ENCODE measurements around the gene TJAP1.
"Not testable (repeated sequence)": the region's sequence is repeated elsewhere in the genome, so short reads cannot be mapped to it uniquely, and the experiment has no call there.

Gene TJAP1

DNA sequence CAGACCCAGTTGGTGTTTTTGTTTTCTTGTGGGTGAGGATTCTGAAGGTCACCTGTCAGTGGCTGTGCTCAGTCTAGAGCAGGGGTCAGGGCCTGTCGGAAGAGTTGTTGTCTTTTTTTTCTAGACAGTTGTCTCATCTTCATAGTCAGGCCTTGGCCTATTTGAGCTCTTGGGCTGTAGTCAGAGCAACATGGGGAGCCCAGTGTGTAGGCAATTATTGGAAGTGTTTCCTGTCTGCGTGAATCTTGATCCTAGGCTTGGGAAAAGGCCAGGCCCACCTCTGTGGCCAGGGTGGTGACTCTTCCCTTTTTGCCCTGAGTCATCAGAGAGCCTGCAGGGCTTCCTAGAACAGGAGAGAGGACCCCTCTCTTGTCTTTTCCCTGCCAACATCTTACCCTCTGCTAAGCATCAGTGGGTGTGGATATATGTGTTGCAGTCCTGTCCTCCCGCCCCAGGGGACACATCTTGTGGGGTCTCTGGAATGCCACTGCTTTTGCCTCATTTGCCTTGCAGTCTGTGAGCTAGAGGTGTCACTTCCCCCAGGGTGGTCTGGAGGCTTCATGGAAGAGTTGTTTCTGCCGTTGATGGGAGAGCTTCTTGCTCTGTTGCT is 11.4 kb downstream of the TJAP1 start:
- FAIRE-seq = no peak

DNA sequence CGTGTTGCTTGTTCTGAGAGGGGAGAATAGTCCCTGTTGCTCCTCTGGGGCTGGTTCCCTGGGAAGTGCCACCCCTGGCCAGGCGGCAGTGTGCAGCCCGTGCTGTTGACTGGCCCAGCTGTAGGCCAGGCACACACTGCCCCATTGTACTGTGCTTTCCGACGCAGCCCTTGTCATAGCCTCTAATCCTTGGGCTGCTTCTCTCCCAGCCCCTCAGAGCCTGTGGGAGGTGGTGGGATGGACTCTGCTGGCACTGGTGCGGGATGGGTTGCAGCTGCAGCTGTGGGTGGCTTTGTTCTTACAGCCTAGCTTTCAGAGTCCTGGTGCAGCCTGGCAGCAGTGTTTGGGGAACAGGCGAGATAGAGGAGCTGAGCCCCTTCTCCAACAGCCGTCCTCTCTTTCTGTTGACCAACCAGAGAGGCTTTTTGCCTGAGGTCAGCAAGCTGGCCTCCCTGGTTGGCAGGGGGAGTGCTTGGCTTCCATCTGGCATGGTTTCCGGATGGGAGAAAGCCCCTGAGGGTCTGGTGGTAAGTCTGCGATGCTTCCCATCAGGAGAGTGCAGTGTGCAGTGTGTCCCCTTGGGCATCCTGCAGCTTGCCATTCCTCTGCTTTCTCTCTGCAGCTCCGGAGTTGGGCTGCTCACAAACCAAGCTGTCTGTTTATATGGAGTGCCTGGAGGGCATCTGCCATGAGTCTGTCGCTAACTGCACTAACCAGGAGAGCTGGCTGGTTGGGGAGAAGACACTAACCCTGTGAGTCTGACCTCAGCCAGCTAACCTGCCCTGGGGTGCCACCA is 12.1 kb downstream of the TJAP1 start:
- FAIRE-seq = no peak

DNA sequence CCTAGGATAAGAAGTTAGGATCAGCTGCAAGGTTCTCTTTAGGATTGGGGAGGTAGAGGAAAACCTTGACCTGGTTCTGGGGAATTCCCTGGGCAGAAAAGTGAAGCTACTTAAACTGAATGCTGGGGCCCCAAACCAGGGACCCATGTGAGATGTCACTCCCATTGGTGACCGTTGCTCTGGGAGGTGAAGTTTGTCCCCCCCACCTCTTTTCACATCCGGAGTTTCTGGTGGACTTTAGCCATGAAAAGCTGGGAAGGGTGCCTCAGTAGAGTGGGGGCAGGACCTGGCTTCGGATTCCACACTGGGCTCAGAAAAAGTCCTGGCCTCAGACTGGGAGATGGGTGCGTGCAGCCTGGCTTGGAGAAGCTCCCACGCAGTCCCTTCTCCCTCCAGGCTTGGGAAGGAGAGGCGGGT is 13.2 kb downstream of the TJAP1 start:
- no peak for FAIRE-seq

DNA sequence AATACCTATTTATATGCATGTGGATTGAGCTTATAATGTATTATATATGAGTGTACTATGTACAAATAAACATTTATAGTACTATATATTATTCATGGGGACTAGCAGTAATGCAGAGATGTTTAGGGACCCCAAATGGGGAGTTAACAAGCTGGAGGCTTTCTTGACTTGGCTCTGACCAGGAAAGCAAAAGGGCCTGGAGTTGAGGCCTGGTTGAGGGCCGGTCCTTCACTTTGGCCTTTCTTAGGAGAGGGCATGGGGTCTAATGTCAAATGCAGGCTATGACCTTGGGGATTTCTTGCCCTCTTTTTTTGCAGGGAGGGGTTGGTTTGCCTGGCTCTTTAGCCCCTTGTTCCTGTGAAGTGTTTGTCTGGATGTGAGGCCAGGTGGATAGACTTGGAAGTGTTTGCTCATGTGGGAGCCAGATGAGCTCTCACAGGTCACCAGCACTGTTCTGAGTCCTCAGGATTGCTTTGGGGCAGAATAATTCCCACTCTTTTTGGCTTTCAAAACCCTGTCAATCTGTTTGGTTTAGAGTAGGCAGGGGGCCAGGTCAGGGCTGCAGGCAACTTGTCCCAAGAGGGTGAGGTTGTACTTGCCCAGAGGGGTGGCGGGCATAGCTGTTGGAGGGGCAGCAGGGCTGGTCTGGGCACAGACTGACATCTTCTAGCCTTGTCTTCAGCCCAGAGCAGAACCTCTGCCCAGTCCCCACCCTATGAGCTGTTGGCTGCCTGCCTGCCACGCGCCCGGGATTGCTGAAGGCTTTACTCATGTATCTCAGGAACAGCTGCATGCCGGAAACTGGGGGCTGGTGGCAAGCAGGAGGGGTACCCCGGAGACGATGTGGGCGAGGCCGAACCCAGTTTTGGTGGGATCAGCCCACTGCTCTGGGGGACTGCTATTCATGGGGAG is 14.6 kb downstream of the TJAP1 start:
- no peak for FAIRE-seq

DNA sequence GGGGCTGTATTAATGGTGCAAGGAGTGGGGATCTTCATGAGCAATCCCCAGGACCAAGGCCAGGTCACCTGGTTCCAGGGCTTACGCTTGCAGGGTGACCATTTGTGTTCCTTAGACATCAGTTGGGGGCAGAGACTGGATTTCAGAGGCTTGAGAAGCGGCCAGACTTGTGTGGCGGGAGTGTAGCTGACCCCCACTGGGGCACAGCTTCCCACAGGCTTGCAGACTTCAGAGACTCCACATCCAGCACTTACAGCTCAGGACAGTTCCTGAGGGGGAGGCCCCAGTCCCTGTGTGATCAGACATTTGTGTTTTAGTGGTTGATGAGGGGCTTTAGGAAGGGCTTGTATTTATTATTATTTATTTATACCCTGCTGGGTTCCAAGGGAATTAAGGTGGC is 15.3 kb downstream of the TJAP1 start:
- no peak for FAIRE-seq

DNA sequence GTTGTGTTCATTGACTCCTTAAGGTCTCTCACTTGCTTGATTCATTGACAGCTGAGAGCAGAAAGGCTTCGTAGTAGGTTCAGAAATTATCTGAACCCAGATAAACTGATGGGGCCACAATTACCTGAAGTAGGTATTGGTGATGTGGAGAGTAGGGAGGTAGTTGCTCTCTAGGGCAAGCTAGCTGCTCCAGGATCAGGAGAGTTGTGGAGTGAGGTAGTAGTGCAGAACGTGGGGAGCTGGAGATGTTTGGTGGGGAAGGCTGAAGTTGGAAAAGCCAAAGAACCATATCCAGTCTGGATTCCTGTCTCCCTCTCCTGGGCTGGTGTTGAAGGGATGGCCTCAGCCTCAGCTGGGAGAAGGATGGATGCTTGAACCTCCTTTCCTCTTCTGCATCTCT is 15.9 kb downstream of the TJAP1 start:
- no peak for FAIRE-seq

DNA sequence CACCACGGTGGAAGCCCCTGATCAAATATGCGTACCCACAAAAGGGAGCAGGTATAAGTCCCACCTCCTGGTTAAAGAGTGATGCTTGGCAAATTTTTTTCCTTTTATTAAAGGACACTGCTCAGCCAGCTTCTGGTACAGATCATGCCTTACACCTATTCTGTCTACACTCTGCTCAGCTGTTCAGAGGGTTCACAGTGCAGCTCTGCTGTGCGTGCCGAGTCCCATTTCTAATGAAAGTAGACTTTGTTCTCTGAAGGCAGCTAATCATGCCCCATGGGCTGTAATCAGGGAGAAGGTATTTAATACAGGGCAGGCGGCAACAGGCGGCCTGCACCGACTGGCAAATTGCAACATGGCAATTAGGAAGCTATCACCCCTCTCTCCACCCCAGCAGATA is 16.5 kb downstream of the TJAP1 start:
- FAIRE-seq = no peak

DNA sequence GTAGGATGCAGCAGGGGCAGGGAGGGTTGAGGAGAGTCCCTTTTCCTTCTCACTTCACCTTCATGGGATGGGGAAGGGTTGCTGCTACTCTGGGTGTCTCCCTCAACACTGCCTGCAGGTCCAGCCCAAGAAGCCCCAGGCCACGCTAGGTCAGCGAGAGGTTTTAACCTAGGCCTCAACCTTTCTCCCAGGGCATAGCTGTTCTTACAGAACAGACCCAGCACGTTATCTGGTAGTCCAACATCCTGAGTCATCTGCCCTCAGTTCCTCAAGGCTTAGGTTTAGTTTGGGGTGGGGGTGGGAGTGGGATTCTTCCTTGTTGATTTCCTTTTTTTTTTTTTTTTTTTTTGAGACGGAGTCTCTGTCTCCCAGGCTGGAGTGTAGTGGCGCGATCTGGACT is 17.0 kb downstream of the TJAP1 start:
- no peak for FAIRE-seq

DNA sequence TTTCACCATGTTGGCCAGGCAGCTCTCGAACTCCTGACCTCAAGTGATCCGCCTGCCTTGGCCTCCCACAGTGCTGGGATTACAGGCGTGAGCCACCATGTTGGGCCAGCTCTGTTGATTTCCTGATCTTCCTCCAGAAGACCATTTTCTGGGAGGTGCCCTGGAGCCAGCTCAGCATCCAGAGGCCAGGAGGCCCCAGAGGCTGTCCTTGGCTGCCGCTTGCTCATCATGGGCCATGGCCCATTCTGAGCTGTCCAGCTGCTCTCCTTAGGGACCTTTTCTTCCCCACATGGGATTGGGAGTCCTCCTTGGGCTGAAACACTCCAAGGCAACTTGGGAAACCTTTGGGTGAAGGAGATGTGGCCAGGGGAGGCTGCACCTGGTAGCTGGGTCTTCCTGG is 17.4 kb downstream of the TJAP1 start:
- no peak for FAIRE-seq

DNA sequence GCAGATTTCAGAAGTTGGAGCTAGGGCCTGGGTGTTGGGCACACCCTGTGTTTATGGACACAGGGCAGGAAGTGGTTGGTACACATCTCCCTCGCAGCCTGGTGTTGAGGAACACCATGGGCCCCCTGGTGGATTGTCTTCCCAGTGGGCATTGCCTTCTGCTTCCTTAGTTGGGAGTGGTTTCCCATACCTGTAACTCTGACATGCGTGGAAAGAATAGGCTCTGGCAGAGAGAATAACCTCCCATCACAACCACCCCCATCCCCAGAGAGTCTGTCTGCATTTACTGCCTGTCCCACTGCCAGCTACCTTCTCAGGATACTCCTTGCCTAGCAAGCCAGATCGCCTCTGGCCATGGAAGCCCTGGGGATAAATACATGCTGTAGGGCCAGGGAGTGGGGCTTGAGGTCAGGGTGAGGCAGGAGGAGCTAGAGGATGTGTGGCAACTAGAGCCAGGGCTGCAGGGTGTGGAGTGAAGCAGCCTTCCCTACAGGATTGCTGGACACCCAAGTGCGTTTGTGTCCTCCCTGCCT is 18.1 kb downstream of the TJAP1 start:
- FAIRE-seq = no peak

DNA sequence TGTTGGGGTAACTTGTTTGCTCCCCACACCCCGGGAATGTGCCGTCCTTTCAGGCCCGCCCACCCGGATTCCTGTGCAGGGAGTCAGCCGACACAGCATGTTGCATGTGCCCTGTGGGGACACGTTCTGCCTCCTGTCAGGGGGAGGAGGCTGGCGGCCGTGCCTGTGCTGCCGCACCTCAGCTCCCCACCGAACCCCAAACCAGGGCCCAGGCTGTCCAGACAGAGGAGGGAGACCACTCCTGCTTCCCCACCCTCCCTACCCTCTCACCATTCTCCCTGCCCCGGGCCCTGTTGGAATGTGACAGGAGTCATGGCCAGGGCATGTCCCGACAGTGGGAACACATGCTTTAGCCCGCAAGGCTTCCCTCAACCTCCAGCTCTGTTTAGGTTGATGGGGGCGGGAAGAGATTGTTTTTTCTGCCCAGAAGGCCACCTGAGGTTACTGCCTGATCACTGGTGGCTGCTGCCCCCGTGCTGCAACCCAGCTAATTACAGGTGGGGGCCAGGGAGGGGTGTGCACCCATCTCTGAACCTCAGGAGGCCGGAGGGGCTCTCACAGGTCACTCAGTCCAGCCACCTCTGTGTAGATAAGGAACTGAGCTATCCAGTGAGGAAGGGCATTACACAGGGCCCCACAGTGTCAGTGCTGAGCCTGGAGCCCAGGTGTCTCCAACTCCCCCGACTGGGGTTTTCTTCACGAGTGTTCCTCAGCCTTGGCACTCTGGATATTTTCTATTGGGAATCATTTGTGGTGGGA is 19.2 kb downstream of the TJAP1 start:
- no peak for FAIRE-seq

DNA sequence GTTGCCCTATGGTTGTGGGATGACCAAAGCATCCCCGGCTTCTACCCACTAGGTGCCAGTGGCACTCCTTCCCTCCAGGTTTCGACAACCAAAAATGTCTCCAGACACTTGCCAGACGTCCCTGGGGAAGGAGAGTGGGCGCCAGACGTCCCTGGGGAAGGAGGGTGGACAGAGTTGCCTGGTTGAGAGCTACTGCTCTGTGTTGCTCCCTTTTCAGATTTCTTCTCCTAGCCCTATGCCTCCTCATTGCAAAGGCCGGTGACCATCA is 19.7 kb downstream of the TJAP1 start:
- FAIRE-seq = no peak

DNA sequence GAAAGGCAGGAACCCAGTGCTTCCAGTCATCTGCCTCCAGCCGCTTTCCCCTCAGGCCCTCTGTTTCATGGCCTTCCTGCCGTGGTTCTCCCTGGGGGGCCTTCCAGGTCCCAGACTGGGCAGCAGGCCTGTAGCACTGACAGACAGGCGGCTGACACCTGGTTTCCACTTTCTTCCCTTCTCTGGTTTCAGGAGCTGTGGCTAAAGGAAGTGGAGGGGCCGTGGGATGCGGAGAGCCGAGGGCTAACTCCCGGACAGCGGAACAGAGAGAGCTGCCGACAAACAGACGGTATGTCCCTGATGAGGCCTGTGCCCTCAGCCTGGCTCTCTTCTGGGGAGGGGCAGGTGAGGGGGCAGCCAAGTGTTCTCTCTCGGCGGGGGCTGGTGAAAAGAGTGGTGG is 20.3 kb downstream of the TJAP1 start:
- no peak for FAIRE-seq

DNA sequence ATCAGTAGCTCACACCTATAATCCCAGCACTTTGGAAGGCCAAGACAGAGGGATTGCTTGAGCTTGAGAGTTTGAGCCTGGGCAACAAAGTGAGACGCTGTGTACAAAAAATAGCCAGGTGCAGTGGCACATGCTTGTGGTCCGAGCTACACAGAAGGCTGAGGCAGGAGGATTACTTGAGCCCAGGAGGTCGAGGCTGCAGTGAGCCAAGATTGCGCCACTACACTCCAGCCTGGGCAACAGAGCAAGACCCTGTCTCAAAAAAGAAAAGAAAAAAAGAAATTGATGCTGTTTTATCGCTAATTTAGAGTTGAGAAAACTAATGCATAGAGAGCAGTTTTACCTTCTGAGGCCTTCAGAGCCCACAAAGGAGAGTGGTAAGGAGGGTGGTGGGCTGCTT is 20.9 kb downstream of the TJAP1 start:
- FAIRE-seq = not testable (repeated sequence)

DNA sequence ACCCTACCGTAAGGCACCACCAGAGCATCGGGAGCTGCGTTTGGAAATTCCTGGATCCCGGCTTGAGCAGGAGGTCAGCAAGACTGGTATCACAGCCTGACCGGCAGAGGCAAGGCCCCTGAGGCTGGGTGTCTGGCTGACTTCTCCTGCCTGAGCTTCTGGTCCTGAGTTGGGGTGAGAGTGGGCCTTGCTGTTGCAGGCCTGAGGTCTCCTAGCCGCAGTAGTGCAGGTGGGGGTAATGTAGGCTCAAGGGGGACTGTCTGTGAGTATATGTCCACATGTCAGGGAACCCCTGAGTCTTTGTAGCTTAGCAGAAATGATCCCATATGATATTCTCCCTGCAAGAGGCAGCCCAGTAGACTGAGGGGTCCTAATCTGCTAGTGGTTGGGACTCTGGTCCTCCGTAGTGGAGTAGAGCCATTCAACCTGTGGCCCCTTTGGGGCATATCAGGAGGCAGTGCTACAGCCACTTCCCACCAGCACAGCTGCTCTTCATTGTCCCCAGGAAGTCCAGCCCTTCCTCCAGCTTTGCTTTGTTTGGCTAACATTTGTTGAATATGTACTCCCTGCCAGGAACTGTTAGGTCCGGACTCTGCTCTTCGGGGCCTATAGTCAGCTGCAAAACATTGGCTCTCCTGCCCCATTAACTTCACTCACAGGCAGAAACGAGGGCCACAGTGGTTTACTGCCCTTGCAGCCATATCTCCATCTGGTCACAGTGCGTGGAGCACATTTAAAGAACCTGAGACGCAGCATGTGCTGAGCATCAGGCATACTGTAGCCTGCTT is 21.9 kb downstream of the TJAP1 start:
- FAIRE-seq = no peak

DNA sequence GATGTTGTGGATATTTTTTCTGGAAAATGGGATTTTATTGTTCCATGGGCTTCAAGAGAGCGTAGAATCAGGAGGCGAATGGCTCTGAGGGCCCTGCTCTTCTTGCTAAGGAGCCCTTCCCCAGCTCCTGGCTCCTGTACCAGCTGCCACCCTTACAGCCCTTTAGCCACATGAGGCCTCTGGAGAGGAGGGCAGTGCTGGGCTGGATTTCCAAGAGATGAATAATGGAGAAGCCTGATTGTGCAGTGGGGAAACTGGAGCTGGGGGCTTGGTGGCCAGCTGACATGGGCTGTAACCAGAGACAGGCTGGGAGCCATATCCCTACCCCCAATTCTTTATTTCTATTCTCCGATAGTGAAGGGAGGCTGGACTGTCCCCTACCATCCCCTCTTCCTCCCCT is 23.6 kb downstream of the TJAP1 start:
- no peak for FAIRE-seq

DNA sequence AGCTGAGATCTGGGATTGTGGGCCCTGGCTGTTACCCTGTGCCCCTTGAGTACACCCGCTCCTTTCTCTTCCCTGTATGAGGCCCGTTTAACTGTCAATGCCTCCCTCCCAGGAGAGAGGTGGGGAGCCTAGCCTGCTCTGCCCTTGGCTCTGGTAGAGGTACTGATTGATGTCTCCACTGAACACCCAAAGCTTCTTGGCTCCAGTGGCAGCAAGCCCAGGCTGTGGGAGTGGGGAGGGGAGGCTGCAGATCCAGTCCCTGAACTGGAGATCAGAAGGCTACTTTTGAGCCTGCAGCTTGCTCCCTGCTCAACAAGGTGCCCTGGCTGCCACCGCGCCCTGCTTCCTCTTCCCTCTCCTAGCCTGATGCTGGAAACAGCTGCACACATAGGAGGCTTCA is 25.3 kb downstream of the TJAP1 start:
- FAIRE-seq = no peak

DNA sequence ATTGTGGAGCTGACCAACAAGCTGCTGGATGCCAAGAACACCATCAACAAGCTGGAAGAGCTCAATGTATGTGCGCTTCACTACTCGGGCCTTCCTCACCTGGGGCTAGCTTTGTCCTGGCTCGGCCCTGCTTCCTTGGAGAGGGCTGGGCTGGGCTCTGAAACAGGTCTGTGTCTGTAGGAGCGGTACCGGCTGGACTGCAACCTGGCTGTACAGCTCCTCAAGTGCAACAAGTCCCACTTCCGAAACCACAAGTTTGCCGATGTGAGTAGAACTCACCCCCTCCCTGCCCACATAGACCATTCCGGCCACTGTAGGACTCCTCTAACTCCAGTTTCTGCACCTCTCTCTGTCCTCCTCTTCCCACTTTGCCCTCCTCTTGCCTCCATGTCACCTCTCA is 26.1 kb downstream of the TJAP1 start:
- FAIRE-seq = no peak

DNA sequence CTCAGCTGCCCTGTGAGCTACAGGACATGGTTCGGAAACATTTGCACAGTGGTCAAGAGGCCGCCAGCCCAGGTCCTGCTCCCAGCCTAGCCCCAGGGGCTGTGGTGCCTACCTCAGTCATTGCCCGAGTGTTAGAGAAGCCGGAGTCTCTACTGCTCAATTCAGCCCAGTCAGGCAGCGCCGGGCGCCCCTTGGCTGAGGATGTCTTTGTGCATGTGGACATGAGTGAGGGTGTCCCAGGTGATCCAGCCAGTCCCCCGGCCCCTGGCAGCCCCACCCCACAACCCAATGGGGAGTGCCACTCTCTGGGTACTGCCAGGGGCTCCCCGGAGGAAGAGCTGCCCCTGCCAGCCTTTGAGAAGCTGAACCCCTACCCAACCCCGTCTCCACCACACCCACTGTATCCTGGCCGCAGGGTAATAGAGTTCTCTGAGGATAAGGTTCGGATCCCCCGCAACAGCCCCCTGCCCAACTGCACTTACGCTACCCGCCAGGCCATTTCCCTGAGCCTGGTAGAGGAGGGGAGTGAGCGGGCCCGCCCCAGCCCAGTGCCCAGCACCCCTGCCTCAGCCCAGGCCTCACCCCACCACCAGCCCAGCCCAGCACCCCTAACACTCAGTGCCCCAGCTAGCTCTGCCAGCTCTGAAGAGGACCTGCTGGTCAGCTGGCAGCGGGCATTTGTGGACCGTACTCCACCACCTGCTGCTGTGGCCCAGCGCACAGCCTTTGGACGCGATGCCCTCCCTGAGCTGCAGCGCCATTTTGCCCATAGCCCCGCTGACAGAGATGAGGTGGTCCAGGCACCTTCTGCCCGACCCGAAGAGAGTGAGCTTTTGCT is 27.6 kb downstream of the TJAP1 start:
- FAIRE-seq = no peak

DNA sequence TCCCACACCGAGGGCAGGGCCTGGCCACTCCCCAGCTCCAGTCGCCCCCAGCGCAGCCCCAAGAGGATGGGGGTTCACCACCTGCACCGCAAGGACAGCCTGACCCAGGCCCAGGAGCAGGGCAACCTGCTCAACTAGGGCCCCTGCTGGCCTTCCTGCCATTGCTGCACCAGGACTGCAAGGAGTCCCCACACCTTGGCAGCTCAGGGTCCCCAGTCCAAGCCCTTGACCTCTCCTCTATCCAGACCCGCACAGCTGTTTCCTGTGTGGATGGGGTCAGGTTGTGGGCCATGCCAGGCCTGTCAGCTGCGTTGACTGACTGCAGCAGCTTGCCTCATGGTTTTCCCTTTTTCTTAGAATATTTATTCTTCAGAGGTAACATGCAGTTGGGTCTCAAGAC is 28.3 kb downstream of the TJAP1 start:
- FAIRE-seq = no peak

DNA sequence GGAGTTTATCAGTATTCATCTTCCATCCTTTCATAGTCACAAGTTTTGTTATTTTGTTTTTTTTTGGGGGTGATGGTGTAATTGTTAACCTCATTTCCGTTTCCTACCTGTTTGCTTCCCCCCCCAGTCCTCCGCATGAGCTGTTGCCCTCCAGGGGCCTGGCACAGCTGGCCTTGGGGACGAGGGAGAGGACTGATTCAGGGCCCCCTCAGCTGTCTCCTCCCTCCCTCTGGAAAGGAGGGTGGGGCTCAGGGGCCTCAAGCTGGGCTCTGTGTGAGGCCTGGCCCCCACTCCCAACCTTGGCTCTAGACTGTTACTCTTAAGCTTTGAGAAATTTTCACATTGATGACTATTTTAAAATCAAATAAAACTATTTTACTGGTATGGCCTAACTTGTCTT is 28.8 kb downstream of the TJAP1 start:
- FAIRE-seq = no peak

Data from TTC549 (cell line).